ENCODE measurements around the gene AUTS2.

AUTS2 gene

GRCh38 chr7:70405241-70405640 lies 807.0 kb downstream of the AUTS2 start:
- TF ChIP-seq CTCF (IDR thresholded peaks at IDR 0.05): no peak

DNA sequence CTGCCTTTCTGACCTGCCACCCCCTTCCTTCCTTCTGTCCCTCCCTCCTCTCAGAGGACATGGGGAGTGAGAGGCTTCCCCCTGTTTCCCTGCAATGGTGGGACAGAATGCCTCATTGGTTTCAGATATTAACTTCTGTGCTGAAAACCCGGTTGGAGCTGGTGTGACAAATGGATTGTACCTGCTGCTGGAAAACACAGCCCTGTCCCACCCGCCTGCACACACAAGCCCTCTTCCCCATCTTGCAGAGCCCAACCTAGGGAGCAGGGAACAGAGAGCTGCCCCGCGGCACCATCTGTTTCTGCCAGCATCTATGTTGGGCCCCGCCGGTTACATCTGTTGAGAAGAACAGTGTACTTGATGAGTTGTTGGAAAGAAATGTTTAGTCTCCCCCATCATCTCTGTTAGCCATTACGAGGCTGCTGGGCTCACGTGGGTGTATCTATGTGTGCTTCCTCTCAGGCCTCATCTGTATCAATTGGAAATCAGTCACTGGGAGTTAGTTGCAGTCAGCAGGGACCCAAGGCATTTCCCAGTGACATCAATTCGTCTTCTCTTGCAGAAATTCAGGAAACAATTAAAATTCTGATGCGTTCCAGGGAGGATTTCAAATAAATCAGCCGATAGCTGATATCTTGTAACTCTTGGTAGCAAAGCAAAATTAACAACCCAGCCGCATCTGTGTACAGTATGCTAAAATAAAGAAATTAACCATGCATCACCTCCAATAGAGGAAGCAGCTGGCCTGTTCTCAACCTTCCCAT lies 808.1 kb downstream of the AUTS2 start:
- no peak for TF ChIP-seq CTCF (IDR thresholded peaks at IDR 0.05)

DNA sequence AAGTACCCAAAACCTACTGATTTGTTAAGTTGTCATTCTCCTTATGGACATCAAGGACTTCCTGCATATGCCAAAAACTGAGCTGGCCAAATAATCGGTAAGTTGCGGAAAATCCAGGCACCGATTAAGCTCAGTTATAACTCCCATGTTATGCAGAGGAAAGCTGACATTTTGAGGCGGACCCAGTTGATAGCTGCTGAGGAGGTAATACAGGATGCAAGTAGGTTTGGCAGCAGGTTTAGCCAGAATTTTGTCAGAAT lies 808.6 kb downstream of the AUTS2 start:
- no peak for TF ChIP-seq CTCF (IDR thresholded peaks at IDR 0.05)

DNA sequence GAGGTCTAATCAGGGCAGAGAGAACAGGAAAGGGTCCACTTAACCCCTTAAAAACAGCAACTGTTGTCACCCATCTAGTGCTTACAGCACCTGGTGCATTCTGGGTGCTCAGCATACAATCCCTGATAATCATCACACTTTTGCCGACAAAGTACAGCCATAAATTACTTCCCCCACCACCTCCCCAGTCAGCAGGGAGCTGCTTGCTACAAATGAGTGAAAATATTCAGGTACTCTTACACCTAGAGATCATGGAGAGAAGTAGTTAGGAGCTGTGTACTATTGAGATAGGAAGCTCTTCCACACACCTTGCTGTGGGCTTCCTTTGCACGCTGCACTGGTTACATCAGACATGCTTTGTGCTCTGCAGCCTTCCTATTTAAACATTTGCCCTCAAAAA lies 810.2 kb downstream of the AUTS2 start:
- TF ChIP-seq CTCF (IDR thresholded peaks at IDR 0.05): no peak

- no peak for TF ChIP-seq CTCF (IDR thresholded peaks at IDR 0.05)
Observed at GRCh38 chr7:70408891-70409290, 810.6 kb downstream of the AUTS2 start.

GRCh38 chr7:70410134-70410750 lies 812.0 kb downstream of the AUTS2 start:
- TF ChIP-seq CTCF (IDR thresholded peaks at IDR 0.05): no peak

GRCh38 chr7:70414368-70414767 lies 816.1 kb downstream of the AUTS2 start:
- no peak for TF ChIP-seq CTCF (IDR thresholded peaks at IDR 0.05)

Measured in LNCAP (cell line).